ENCODE measurements around the gene HCAR1.
"Not testable (repeated sequence)": the region's sequence is repeated elsewhere in the genome, so short reads cannot be mapped to it uniquely, and the experiment has no call there.

Gene HCAR1

GRCh38 chr12:122732170-122732569, 1.5 kb upstream of the HCAR1 start:
- DNase-seq (ENCODE audit: insufficient read length, low spot score) (no peak), FAIRE-seq (no peak)
- no peak for TF ChIP-seq CTCF (IDR thresholded peaks at IDR 0.05; ENCODE audit: insufficient read depth, missing control alignments)

- FAIRE-seq (no peak), DNase-seq (ENCODE audit: insufficient read length, low spot score) (no peak)
- TF ChIP-seq CTCF (IDR thresholded peaks at IDR 0.05; ENCODE audit: insufficient read depth, missing control alignments) = no peak
Measured at GRCh38 chr12:122729583-122730214, 945 bp downstream of the HCAR1 start.

- FAIRE-seq (no peak), DNase-seq (ENCODE audit: insufficient read length, low spot score) (no peak)
- TF ChIP-seq CTCF (IDR thresholded peaks at IDR 0.05; ENCODE audit: insufficient read depth, missing control alignments) = no peak
Measured at GRCh38 chr12:122726080-122726558, 4.5 kb downstream of the HCAR1 start.

- TF ChIP-seq CTCF (IDR thresholded peaks at IDR 0.05; ENCODE audit: insufficient read depth, missing control alignments) = no peak
- FAIRE-seq = no peak
- no peak for DNase-seq (ENCODE audit: insufficient read length, low spot score)
Measured at GRCh38 chr12:122725452-122726079, 5.1 kb downstream of the HCAR1 start.

GRCh38 chr12:122724641-122725243, 5.9 kb downstream of the HCAR1 start:
- FAIRE-seq = no peak
- no peak for DNase-seq (ENCODE audit: insufficient read length, low spot score)
- no peak for TF ChIP-seq CTCF (IDR thresholded peaks at IDR 0.05; ENCODE audit: insufficient read depth, missing control alignments)

- no peak for DNase-seq (ENCODE audit: insufficient read length, low spot score)
- TF ChIP-seq CTCF (IDR thresholded peaks at IDR 0.05; ENCODE audit: insufficient read depth, missing control alignments) = no peak
- no peak for FAIRE-seq
Measured at GRCh38 chr12:122722387-122722786, 8.3 kb downstream of the HCAR1 start.

GRCh38 chr12:122721057-122721545, 9.5 kb downstream of the HCAR1 start:
- DNase-seq (ENCODE audit: insufficient read length, low spot score) (no peak), FAIRE-seq (no peak)
- TF ChIP-seq CTCF (IDR thresholded peaks at IDR 0.05; ENCODE audit: insufficient read depth, missing control alignments) = no peak

- not testable (repeated sequence) for DNase-seq (ENCODE audit: insufficient read length, low spot score); FAIRE-seq
Measured at GRCh38 chr12:122716658-122717057, 14.0 kb downstream of the HCAR1 start, which contains the start of gene HCAR3. TSS of gene HCAR3 (minus strand) at chr12:122716811. CDS start at chr12:122716737, 74 bp downstream.

GRCh38 chr12:122715211-122715610, 15.4 kb downstream of the HCAR1 start:
- not testable (repeated sequence) for FAIRE-seq; DNase-seq (ENCODE audit: insufficient read length, low spot score)

All from D721Med (cell line).